GM18505 (cell line): Measurements from ENCODE around the gene ARHGAP23.

ENCODE experiments used
- ATAC-seq: cut with Tn5 transposase; IDR thresholded peaks from one replicate; pipeline ENCODE4 v1.9.1; 2021; ENCODE audit not compliant: unreplicated experiment
- POLR2A ChIP-seq: IDR thresholded peaks from 4 replicates; pipeline ENCODE4 v1.6.1; 2011; ENCODE audit warnings: borderline replicate concordance; ENCODE audit not compliant: insufficient read depth, insufficient read length; ENCODE audit errors: extremely low read depth

ARHGAP23 gene

GRCh38 chr17:38415250-38416194 lies 12.7 kb upstream of the ARHGAP23 start:
- TF ChIP-seq POLR2A = peak; percentile 39
- no peak for ATAC-seq

GRCh38 chr17:38416840-38417209 lies 11.4 kb upstream of the ARHGAP23 start:
- TF ChIP-seq POLR2A = no peak

DNA sequence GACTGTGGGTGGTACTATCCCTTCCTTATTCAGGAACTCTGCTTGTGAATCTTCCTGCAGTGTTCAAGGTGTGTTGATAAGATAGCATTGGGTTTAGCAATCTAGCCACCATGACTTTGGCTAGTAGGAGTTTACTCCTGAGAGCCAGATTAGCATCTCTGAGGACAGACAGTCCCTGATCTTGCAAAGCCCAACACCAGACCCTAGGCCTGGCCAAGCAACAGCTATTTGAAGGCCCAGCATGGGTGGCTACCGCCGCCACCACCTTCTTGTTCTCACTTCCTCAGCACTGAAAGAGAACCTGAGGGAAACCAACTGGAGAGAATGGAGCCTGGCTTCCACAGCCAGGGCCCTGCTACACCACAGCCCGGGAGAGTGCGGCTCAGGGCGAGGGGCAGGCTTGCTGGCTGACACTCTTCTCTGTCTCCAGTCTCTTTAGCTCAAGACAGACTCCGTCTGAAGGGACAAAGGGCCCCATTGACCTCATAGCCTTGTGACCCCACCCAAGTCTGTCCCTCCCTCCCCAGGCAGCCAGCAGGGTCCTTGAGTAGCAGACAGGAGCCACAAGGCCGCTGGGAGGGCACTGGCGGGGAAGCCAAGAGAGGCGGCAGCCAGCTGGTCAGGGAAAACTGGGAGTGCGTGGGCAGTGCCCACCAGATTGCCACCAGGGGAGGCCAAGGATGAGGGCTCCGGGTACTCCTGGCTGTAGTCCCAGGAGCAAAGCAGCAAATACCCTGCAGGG lies 10.9 kb upstream of the ARHGAP23 start:
- no peak for ATAC-seq
- TF ChIP-seq POLR2A = no peak

More at GRCh38 chr17:38416840-38417209, 11.4 kb upstream of the ARHGAP23 start:
- no peak for ATAC-seq

DNA sequence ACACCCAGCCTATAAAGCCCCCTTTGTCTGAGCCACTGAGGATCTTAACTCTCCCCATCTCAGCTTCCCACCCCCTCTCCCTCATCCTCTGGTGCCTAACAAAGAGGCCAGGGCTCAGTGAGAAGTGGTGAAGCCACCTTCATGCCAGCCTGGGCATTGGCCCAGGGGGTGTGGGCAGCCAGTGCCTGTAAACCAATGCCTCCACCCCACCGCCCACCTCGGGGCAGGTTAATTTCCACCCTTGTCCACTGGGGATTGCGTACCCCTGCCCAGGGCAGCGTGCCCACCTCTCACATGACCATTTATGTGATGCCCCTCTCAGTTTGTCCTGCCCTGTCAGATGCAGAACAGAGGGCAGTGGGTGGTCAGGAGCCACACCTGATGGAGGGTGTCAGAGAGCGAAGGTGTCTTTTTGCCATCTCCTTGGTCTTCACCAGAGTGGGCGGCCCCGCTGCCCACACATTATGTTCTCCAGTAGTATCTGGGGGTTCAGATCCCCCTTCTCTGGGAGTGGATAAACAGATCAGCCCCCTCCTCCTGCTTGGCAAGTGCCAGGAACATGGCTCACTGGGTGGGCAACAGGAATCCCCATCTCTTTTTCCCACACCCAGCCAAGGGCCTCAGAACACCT lies 10.1 kb upstream of the ARHGAP23 start:
- no peak for TF ChIP-seq POLR2A
- no peak for ATAC-seq

DNA sequence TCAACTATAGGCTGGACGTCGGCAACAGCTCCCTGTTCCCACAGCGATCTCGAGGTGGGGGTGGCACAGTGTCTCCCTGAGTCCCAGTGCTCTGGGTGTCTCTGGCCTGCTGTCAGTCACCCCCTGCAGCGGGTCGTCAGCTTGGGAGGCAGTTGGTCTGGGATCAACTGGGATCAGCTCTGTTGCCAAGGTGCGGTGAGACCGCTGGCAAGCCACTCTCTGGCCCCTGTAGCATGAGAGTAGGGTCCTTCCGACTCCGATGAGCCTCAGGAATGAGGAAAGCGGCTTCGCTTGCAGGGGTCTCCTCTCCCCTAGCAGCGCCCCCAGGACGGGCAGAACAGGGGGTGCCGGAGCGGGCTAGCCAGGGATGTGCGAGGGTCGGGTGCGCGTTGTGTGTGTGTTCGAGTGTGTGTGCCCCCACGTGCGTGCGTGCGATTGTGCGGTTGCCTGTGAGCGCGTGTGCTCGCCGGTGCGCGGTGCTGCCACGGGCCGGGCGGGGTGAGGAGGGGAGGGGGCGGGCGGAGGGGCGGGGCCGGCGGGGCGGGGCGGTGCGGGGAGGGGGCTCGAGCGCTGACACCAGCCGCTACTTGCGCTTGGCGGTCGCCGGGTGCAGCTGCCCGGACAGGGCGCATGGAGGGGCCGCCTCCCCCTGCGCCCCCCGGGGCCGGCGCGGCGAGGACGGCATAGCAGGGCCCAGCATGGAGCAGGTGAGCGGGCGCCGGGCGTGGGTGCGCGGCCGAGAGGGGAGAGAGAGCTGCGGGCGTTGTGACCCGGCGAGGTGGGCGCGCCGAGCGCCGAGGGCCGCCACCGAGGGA lies 9.4 kb upstream of the ARHGAP23 start:
- ATAC-seq = no peak
- no peak for TF ChIP-seq POLR2A

DNA sequence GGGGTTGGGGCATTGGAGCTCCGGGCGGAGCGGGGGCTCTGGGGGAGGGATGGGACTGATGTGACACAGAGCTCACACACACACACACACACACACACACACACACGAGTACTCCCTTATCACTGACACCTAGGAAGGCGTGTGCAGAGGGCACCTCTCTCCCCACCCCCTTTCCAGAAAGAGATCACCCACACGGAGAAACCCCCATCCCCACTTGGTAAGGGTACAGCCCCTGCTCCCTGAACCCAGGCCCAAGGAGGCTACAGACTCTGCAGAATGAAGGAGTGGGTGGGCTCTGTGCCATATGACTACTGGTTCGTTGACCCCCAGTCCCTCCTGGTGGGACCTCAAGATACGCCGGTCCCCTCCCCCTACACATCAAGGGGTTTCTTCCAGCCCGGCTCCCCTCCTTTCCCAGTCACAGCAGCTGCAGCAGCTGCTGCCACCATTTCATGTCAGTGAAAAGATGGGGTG lies 8.7 kb upstream of the ARHGAP23 start:
- no peak for TF ChIP-seq POLR2A
- no peak for ATAC-seq

- no peak for TF ChIP-seq POLR2A
- ATAC-seq = no peak
Observed at GRCh38 chr17:38420518-38420917, 7.7 kb upstream of the ARHGAP23 start.

GRCh38 chr17:38421171-38421841 lies 7.0 kb upstream of the ARHGAP23 start:
- no peak for TF ChIP-seq POLR2A
- no peak for ATAC-seq

GRCh38 chr17:38421871-38422827 lies 6.1 kb upstream of the ARHGAP23 start:
- no peak for TF ChIP-seq POLR2A
- ATAC-seq = no peak

DNA sequence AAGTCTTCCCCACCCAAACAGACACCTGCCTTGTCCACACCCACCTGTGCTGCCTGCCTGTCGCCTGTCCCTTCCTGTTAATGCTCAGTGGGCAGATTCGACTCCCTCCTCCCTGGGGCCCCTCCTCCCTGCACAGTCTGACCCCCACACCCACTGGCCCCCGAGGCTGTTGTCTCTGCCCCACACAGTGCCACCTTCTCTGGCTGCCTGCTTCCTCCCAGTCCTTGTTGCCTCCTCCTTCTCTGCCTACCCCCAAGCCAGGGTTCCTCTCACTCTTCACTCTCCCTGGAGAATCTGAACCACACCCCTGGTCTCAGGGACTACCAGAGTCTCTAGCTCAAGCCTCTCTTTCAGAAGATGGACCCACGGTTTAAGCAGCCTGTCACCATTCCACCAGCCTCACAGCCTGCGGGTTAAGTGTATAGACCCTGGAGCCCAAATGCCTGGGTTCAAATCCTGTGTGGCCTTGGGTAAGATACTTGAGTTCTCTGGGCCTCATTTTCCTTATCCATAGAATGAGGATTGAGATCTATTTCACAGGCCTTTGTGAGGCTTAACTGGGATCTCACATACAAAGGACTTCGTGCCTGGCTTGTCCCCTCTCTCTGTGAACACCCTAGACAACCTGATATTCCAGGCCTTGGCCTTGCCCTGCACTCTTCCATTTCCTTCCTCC lies 3.8 kb upstream of the ARHGAP23 start:
- ATAC-seq = no peak
- no peak for TF ChIP-seq POLR2A

GRCh38 chr17:38425031-38425430 lies 3.2 kb upstream of the ARHGAP23 start:
- ATAC-seq = no peak
- no peak for TF ChIP-seq POLR2A
